CD14-positive monocyte (primary cell): ENCODE results near the gene IRS1. TPM values are rescaled to one million over a fixed set of nuclear protein-coding genes. Genes with fewer than 3 reads are reported as not detected.

ENCODE experiments used
- DNase-seq, 3 donors: peaks; one replicate each; pipeline ENCODE4 v3.0.0-alpha.2; 2011 to 2022
- H2AFZ ChIP-seq: 2 replicates; pipeline ENCODE4 v1.6.0; 2012; ENCODE audit warnings: mild to moderate bottlenecking, low read depth, low read length, inconsistent platforms; ENCODE audit not compliant: insufficient read depth, poor library complexity, severe bottlenecking
- H3K27ac ChIP-seq, 2 donors: 1 replicate in 1 of 2; 2 replicates in 1 of 2; pipeline ENCODE4 v1.5.1; 2012 to 2013; ENCODE audit warnings: low read length in 2 of 2, control low read depth in 1 of 2, inconsistent platforms in 1 of 2, low read depth in 1 of 2, mild to moderate bottlenecking in 1 of 2
- H3K27me3 ChIP-seq, 2 donors: one replicate each; pipeline versions ENCODE4 v1.6.0 to v1.6.1; 2011 to 2013; ENCODE audit warnings: low read length in 2 of 2; ENCODE audit not compliant: control insufficient read depth in 2 of 2, insufficient read depth in 2 of 2
- H3K36me3 ChIP-seq, 2 donors: replicated peaks in 1 of 2; 1 replicate in 1 of 2; 2 replicates in 1 of 2; pipeline versions ENCODE4 v1.5.1 to v1.6.1; 2012 to 2013; ENCODE audit warnings: low read length in 2 of 2, control low read depth in 1 of 2, inconsistent platforms in 1 of 2, mild to moderate bottlenecking in 1 of 2; ENCODE audit not compliant: insufficient read depth in 2 of 2, control insufficient read depth in 1 of 2
- H3K4me1 ChIP-seq, 2 donors: 1 replicate in 1 of 2; 2 replicates in 1 of 2; pipeline versions ENCODE4 v1.5.1 to v1.6.1; 2012 to 2013; ENCODE audit warnings: low read length in 2 of 2, control low read depth in 1 of 2, inconsistent platforms in 1 of 2, mild to moderate bottlenecking in 1 of 2, moderate library complexity in 1 of 2; ENCODE audit not compliant: insufficient read depth in 2 of 2, control insufficient read depth in 1 of 2
- H3K4me2 ChIP-seq: replicated peaks from 2 replicates; pipeline ENCODE3; 2012; ENCODE audit warnings: low read length, moderate library complexity, mild to moderate bottlenecking; ENCODE audit not compliant: poor library complexity, severe bottlenecking; ENCODE audit errors: extremely low read depth
- H3K4me3 ChIP-seq, 3 experiments: fragments of 200-600 bp in 1 of 3; sonication (generic) in 1 of 3; replicated peaks in 1 of 3; 1 replicate in 2 of 3; 2 replicates in 1 of 3; pipeline ENCODE4 v1.5.1; 2011 to 2013; ENCODE audit warnings: low read length in 3 of 3, mild to moderate bottlenecking in 3 of 3, control low read depth in 2 of 3, low read depth in 2 of 3, inconsistent platforms in 1 of 3, moderate library complexity in 1 of 3
- H3K79me2 ChIP-seq: 2 replicates; pipeline ENCODE4 v1.6.0; 2012; ENCODE audit warnings: mild to moderate bottlenecking, control low read depth, inconsistent platforms, low read length, moderate library complexity; ENCODE audit not compliant: insufficient read depth
- H3K9ac ChIP-seq: 2 replicates; pipeline ENCODE4 v1.6.0; 2017; ENCODE audit warnings: low read length, mild to moderate bottlenecking; ENCODE audit not compliant: insufficient read depth, poor library complexity, severe bottlenecking
- H3K9me3 ChIP-seq, 2 donors: replicated peaks in 1 of 2; 1 replicate in 1 of 2; 2 replicates in 1 of 2; pipeline versions ENCODE4 v1.5.1 to v1.6.1; 2012 to 2013; ENCODE audit warnings: low read length in 2 of 2, control low read depth in 1 of 2; ENCODE audit not compliant: control insufficient read depth in 1 of 2, insufficient read depth in 1 of 2
- H4K20me1 ChIP-seq: 2 replicates; pipeline ENCODE4 v1.6.0; 2012; ENCODE audit warnings: mild to moderate bottlenecking, low read length, control low read depth, moderate library complexity; ENCODE audit not compliant: insufficient read depth
- H3K27ac Mint-ChIP-seq, 7 donors: one replicate each; pipeline ENCODE4 v1.8.0; 2020; ENCODE audit warnings: mild to moderate bottlenecking in 7 of 7, mixed read lengths in 7 of 7, moderate library complexity in 6 of 7, inconsistent platforms in 2 of 7
- H3K27me3 Mint-ChIP-seq, 3 donors: one replicate each; pipeline ENCODE4 v1.8.0; 2021 to 2022; ENCODE audit warnings: low read depth in 3 of 3, mild to moderate bottlenecking in 3 of 3, mixed read lengths in 3 of 3, moderate library complexity in 3 of 3, inconsistent platforms in 1 of 3
- H3K36me3 Mint-ChIP-seq, 2 donors: one replicate each; pipeline ENCODE4 v1.8.0; 2020; ENCODE audit warnings: mixed read lengths in 2 of 2, inconsistent platforms in 1 of 2, mild to moderate bottlenecking in 1 of 2
- H3K4me1 Mint-ChIP-seq: one replicate; pipeline ENCODE4 v1.8.0; 2020; ENCODE audit warnings: mild to moderate bottlenecking, mixed read lengths
- H3K4me3 Mint-ChIP-seq, 2 donors: one replicate each; pipeline ENCODE4 v1.8.0; 2020; ENCODE audit warnings: mild to moderate bottlenecking in 2 of 2, mixed read lengths in 2 of 2, moderate library complexity in 1 of 2
- H3K9me3 Mint-ChIP-seq, 7 donors: one replicate each; pipeline ENCODE4 v1.8.0; 2020 to 2022; ENCODE audit warnings: mixed read lengths in 7 of 7, mild to moderate bottlenecking in 6 of 7, moderate library complexity in 6 of 7, inconsistent platforms in 2 of 7
- CTCF ChIP-seq: fragments of 200-600 bp; IDR thresholded peaks from one replicate; pipeline ENCODE4 v1.8.0; 2022; ENCODE audit warnings: antibody characterized with exemption, mild to moderate bottlenecking
- WGBS: methylation state at CpG from one replicate; pipeline ENCODE4 v1.1.5; 2013; ENCODE audit warnings: missing lambda C conversion rate; ENCODE audit not compliant: insufficient coverage; 5-methylcytosine and 5-hydroxymethylcytosine counted together
- intact Hi-C, 2 donors: fragments of 100-400 bp; cut with micrococcal nuclease; formaldehyde crosslinking; loops; one replicate each; pipeline versions ENCODE4 v1.15.0 to v1.15.1; 2023
- polyA plus RNA-seq, 3 donors: library from polyadenylated mRNA; depleted of rRNA in 1 of 3; unstranded in 2 of 3; stranded (reverse) in 1 of 3; fragments of 300-500 nt in 2 of 3; fragments of >200 nt in 1 of 3; fragmentation: Illumina TruSeq in 2 of 3; gene quantifications; 1 replicate in 2 of 3; 2 replicates in 1 of 3; pipeline ENCODE4 v1.2.3, GENCODE V29; 2012 to 2021

The IRS1 gene
- polyA plus RNA-seq, 3 donors: 0.10 to 0.19 TPM; not detected in 1

DNA sequence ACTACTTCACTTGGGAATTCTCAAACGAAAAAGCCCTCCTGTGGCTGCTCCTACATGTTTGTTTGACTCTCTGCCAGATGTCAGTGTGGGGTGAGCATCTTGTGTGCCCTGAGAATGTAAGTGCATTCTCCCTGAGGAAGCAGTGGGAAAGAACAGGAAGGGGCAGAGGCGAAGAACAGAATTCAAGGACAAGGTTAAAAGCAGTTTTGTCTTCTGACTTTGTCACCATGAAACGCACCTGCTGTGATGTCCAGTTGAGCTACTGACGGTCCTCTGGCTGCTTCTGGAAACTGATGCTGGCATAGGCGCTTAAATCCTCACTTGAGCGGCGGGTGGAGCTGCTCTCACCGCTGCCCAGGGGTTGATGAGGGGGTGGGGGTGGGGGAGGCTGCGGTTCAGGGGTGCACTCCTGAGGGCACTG, 4.9 kb downstream of the IRS1 start:
- TF ChIP-seq CTCF: no peak
- Mint-ChIP-seq H3K36me3 (peaks cover 4 to 7% of the 10 kb centered on the region in 2 donors), H3K4me1 (peaks cover 21% of the 10 kb centered on the region), H3K27ac (no peak overlapping the region), H3K27me3 (peaks cover 37 to 41% (median 38%) of the 10 kb centered on the region in 3 donors), H3K9me3 (peaks cover 12 to 30% (median 24%) of the 10 kb centered on the region in 7 donors), H3K4me3 (peak overlapping the region in 1 of 2 donors; percentile 19)
- no peak for DNase-seq
- no peak overlapping the region for H3K27ac ChIP-seq
- peaks cover 4 to 29% of the 10 kb centered on the region in 2 donors for H3K27me3 ChIP-seq
- no peak overlapping the region for H2AFZ ChIP-seq
- no peak overlapping the region for H3K4me3 ChIP-seq
- H3K79me2 ChIP-seq: no peaks in the 10 kb centered on the region
- no peaks in the 10 kb centered on the region for H4K20me1 ChIP-seq
- no peak overlapping the region for H3K9ac ChIP-seq
- no peak overlapping the region for H3K4me2 ChIP-seq
- peaks cover 11 to 17% of the 10 kb centered on the region in 2 donors for H3K9me3 ChIP-seq
- intact Hi-C loops: loop anchor here in 1 of 2 donors (5.0 kb wide), 1 partner anchor 677 kb away; no protein-coding TSS in a partner anchor
- no peaks in the 10 kb centered on the region for H3K36me3 ChIP-seq
- 93% methylated on average over 3 of the region's 9 CpGs for WGBS
- H3K4me1 ChIP-seq: peaks cover 24 to 38% of the 10 kb centered on the region in 2 donors

DNA sequence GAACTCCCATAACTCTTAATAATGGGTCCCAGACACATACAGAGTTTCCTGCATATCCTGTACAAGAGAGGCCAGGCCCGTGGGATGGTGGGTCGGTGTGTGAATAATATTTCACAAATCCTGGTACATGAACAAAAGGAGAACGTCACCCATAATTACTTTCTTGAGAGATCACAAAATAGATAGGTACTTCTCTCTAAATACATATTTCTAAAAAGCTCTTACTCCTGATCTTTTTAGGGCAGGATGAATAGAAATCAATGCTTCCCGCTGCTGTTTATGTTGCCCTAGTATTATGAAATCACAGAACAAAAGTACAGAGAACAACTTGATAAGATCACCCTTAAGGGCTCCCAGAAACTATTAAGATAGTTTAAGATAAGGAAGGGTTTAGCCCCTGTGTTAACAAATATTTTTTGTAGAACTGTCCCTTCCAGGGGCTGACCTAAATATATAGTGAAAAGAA, 5.4 kb downstream of the IRS1 start:
- peaks cover 4 to 7% of the 10 kb centered on the region in 2 donors for H3K36me3 Mint-ChIP-seq
- H3K9me3 Mint-ChIP-seq: peaks cover 12 to 30% (median 25%) of the 10 kb centered on the region in 7 donors
- Histone ChIP-seq H3K36me3 (no peaks in the 10 kb centered on the region), H2AFZ (no peak overlapping the region), H3K9me3 (peaks cover 11 to 17% of the 10 kb centered on the region in 2 donors), H3K9ac (no peak overlapping the region), H3K4me1 (peaks cover 24 to 34% of the 10 kb centered on the region in 2 donors), H3K79me2 (no peaks in the 10 kb centered on the region), H4K20me1 (no peaks in the 10 kb centered on the region), H3K27ac (no peak overlapping the region), H3K27me3 (peaks cover 7 to 30% of the 10 kb centered on the region in 2 donors), H3K4me3 (no peak overlapping the region), H3K4me2 (no peak overlapping the region)
- no peak for DNase-seq
- H3K27ac Mint-ChIP-seq: no peak overlapping the region
- H3K27me3 Mint-ChIP-seq: peaks cover 38 to 41% (median 41%) of the 10 kb centered on the region in 3 donors
- intact Hi-C loops: loop anchor here in 1 of 2 donors (5.0 kb wide), 1 partner anchor 677 kb away; no protein-coding TSS in a partner anchor
- no peak overlapping the region for H3K4me3 Mint-ChIP-seq
- H3K4me1 Mint-ChIP-seq: peaks cover 21% of the 10 kb centered on the region
- no peak for TF ChIP-seq CTCF
- no CpG with 5 or more reads among the region's 4 CpGs for WGBS
